GM10248 (cell line): ENCODE measurements around the gene DOCK9.

Experiments
- CTCF ChIA-PET: fragments of 300-600 bp; sonication (Branson Sonifier 250); formaldehyde crosslinking; extraction: SDS; loops from one replicate; lab custom pipeline; 2021; ENCODE audit warnings: antibody characterized with exemption; lab: Yijun Ruan, JAX
- POLR2A ChIA-PET: fragments of 350-650 bp; sonication (Branson Sonifier 250); formaldehyde crosslinking; extraction: SDS; loops from one replicate; lab custom pipeline; 2020; ENCODE audit warnings: antibody characterized with exemption; lab: Yijun Ruan, JAX
- DNase-seq: peaks from one replicate; pipeline ENCODE4 v3.0.0; 2012; ENCODE audit errors: extremely low spot score
- TF ChIP-seq, protein P1 (sequence below): IDR thresholded peaks from 2 replicates; pipeline ENCODE4 v1.5.1; 2012; ENCODE audit warnings: mild to moderate bottlenecking, low read depth; ENCODE audit errors: extremely low read depth, missing control alignments, control extremely low read depth

Gene DOCK9

DNA sequence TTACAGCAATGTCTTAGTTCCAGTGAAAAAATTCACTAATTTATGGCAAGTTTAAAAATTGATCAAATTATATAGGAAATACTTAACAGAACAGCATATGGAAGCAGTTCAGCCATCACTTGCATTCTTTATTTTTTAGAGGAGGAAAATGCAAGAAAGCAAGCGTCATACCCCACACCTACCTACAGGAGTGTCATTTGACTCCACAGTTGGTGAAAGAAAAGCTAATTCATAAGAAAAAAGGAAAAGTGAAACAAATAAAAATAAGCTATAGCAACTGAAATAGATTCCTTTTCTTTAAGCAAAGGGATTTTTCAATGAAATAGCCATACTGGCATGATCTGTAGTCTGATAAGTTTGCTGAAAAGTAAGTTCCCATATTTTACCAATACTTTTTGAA lies 111.0 kb downstream of the DOCK9 start:
- ChIA-PET POLR2A (no interaction called here), CTCF (interaction anchor here (0.9 to 1.2 kb wide), 3 partner anchors 10 to 399 kb away, joined by 3 to 6 read pairs (median 3); no protein-coding TSS in a partner anchor)
- TF ChIP-seq, protein P1, sequence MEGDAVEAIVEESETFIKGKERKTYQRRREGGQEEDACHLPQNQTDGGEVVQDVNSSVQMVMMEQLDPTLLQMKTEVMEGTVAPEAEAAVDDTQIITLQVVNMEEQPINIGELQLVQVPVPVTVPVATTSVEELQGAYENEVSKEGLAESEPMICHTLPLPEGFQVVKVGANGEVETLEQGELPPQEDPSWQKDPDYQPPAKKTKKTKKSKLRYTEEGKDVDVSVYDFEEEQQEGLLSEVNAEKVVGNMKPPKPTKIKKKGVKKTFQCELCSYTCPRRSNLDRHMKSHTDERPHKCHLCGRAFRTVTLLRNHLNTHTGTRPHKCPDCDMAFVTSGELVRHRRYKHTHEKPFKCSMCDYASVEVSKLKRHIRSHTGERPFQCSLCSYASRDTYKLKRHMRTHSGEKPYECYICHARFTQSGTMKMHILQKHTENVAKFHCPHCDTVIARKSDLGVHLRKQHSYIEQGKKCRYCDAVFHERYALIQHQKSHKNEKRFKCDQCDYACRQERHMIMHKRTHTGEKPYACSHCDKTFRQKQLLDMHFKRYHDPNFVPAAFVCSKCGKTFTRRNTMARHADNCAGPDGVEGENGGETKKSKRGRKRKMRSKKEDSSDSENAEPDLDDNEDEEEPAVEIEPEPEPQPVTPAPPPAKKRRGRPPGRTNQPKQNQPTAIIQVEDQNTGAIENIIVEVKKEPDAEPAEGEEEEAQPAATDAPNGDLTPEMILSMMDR, result no peak
- no peak for DNase-seq

DNA sequence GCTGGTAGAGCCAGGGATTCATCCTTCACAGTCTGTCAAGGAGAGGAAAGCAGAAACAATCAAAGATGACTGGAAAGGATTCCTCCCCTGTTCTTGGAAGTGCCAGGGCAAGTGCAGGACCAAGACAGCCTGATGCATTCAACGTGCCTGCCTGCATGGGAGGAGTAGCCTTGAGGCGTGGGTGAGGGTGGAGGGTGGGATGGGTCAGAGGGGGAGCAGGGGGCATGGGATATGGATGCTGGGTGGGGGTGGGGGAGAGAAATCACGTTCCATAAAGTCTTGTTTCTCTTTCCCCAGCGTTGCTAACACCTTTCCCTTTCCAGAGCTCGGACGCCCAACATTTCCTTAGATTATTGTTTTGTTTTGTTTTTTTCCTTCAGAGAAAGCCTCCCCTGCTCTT lies 117.4 kb downstream of the DOCK9 start:
- CTCF ChIA-PET, result no interaction called here
- DNase-seq, result no peak

DNA sequence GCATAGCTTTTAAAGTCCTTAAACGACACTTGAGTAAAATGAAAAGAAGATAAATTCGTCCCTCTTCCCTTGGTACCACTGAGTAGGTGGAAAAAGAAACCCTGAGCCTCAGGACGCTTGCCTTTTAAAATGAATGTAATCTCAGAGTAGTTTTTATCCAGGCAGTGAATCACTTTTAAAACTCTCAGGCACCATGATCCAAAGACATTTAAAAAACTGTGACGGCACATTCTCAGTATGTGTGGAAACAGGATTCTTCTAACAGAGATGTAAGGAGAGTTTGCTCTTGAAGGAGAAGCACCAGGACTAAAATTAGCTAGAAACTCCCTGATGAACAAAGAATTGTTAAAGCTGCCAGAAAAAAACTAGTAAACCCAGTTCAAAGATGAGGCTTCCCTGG lies 119.7 kb downstream of the DOCK9 start:
- TF ChIP-seq, protein P1, result no peak
- POLR2A ChIA-PET, result no interaction called here

More for the DNA sequence above, 117.4 kb downstream of the DOCK9 start:
- POLR2A ChIA-PET, result no interaction called here
- TF ChIP-seq, protein P1, result no peak

DNA sequence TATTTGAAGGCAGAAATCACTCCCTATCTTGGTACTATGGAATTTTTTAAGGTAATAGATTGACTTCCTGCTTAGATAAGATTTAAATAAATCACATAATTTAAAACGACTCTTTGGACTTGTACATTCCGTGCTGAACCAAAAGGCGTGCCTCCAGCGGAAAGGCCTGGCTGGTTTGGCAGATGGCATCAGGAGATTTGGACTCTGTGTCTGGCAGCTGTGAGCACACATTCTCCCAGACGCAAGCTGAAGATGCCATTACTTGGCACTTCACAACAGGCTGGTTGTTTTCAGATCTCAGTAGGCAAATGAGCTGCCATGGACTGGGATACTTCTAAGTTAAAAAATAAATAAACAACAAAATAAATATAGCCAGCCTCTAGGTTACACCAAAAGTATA lies 120.9 kb downstream of the DOCK9 start:
- no peak for DNase-seq
- POLR2A ChIA-PET, result no interaction called here
- CTCF ChIA-PET, result interaction anchor here (1.1 to 1.2 kb wide), 2 partner anchors 10 to 58 kb away, joined by 3 read pairs; no protein-coding TSS in a partner anchor
- TF ChIP-seq, protein P1, result no peak

More for the DNA sequence above, 119.7 kb downstream of the DOCK9 start:
- CTCF ChIA-PET, result interaction anchor here (1.5 kb wide), 1 partner anchor 11 kb away, joined by 7 read pairs; no protein-coding TSS in a partner anchor
- DNase-seq, result no peak

DNA sequence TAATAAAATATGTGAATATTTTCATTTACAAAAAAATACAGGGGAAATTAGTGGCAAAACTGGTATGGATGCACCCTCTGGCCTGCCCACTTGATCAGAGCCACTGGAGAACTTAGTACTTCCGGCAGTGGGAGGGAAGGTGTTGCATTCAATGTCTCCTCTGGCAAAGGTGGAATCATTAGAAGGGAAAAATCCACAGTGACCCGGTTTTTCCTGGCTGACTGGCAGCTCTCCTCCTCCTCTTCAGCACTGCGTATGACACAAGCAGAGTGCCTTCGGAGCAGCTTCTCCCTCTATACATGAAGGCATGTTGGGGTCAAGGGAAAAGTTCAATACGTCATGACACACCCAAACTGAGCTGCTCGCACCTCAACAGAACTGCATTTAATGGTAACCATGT lies 123.4 kb downstream of the DOCK9 start:
- CTCF ChIA-PET, result interaction anchor here (0.7 to 3.1 kb wide), 4 partner anchors 11 to 28 kb away, joined by 3 to 15 read pairs (median 4); no protein-coding TSS in a partner anchor
- POLR2A ChIA-PET, result no interaction called here
- DNase-seq, result no peak
- TF ChIP-seq, protein P1, result no peak

DNA sequence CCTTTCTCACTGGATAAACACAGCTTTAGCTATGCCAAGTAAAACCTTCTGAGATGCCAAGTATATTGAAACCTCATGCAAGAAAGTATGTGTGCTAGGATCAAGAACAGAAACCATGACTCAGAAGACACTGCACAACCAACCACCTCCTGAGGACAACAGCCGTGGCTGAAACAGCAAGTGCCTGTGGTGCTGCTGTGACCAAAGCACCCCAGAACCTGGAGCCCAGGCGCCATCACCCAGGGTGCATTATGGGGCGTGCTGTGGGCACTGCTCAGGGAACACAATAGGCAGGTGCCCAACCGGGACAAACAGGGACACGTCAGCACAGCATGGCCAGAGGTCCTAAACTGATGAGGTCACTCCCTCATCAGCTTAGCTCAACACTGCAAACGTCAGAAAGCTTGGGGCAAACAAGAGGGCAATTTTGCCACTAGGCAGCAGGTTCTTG lies 124.1 kb downstream of the DOCK9 start:
- DNase-seq, result peak; percentile 56
- CTCF ChIA-PET, result interaction anchor here (1.6 to 3.1 kb wide), 2 partner anchors 11 to 14 kb away, joined by 6 to 15 read pairs; no protein-coding TSS in a partner anchor
- TF ChIP-seq, protein P1, result no peak
- POLR2A ChIA-PET, result no interaction called here
